Measurements from ENCODE around the gene NELL2.

Gene NELL2

DNA sequence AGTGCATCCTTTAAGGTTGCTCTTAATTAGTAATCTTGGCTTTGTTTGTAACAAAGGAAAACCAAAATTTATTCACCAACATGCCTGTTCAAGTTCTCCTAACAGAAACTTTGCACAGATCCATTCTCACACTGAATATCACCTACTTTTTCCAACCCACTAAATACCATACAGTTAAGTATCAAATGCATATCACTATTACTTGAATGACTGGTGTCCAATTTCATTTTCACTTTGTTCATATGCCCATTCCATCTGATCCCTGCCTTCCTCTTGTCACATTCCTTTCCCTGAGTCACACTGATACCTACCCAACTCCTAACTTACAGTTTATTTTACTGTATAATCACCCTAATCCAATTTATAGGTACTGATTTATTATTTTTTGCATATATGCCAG is 286.4 kb downstream of the NELL2 start:
- DNase-seq = no peak

DNA sequence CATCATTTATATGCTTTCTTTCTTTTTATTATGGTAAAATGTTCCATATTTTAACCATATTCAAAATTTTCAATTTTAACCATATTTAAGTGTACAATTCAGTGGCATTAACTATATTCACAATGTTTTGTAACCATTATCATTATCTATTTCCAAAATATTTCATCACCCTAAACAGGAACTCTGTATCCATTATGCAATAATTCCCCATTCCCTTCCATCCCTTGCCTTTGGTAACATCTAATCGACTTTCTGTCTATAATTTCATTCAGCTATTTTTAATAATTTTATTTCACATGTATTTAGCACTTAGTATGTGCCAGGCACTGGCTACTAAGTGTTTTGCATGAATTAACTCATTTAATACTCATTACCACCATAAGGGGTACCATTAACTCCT is 287.5 kb downstream of the NELL2 start:
- no peak for DNase-seq

DNA sequence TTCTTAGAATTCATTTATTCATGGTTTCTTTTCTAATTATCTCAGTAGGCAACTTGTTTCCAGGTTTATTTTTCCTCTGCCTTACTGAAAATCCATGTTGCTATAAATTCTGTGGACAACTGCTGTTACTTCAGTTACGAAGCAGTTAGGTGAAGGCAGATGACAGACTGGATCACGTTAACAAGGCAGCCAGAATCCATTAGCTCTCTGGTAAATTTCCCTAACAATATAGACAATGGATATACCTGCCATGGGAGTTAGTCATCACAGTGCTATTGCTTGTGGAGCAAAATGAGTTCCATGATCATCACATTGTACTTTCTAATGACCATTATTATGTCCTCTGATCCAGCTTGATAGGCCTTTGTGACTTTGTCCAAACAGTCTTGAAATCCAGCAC is 291.5 kb downstream of the NELL2 start:
- DNase-seq = no peak

DNA sequence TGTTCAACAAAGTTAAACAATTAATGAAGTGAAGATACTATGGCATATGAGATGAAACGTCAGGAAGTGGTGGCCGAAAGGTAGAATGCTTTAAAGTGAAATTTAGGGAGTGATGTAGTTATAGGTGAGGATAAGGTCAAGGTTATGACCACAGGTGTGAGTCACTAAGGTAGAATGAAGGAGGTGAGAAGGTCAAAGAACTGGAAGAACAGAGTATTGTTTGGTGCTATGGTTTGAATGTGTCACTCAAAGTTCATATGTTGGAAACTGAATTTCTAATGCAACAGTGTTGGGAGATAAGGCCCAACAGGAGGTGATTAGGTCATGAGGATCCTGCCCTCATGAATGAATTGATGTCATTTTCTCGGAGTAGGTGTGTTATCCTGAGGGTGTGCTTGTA is 293.6 kb downstream of the NELL2 start:
- DNase-seq = no peak

DNA sequence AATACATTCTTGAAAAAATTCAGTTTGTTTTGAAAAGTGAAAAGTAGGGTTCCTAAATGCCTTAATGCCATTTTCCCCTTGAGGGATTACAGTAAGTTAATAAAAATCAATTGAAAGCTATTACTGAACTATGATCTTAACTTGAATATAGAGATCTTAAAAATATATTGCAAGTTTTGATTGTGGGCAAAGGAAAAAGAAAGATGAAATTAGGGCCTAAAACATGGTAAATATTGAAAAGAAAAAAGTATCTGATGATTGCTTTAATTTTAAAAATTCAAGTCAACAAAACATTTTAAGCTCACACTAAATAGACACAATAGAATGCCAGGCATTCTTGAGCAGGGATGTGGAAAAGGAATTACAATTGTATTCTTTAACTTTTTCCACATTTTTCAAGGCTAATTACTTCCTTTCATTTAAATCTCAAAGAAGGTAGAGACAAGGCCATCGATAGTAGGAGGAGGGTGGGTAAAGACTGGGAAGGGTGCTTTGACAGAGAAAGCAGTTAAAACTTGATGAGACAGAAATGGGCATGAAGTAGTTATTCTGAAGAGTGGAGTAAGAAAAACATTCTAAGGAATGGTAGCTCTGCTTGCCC is 294.4 kb downstream of the NELL2 start:
- no peak for DNase-seq

DNA sequence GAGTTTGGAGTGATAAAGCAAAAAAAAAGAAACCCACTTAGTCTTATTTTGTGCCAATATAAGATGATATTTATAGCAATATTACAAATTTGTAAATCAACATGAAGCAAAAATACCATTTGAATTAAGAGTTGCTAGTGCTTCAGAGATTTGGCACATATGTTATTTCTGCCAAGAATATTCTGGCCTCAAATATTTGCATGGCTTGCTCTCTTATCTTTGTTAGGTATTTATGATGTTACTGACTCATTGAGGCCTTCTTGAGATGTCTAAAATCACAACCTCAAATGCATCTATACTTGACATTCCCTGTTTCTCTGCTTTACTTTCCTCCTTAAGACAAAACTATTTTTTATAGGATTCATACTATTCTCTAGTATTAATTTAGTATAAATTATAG is 301.5 kb downstream of the NELL2 start:
- DNase-seq = no peak

DNA sequence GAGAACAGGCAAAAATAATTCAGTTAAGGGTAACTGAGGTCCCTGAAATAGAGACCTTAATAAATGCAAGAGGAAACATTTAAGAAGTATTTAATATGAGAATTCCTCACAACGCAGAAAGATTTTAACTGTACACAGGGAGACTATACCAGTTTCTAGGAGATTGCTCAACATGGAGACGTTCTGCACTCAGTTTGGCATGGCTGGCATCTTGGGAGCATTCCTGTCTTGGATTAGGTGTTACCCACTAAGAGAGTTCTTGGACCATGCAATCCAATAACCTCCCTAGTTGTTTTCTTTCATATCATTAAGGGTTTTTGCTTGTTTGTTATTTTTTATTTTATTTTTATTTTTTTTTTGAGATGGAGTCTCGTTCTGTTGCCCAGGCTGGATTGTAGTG is 302.4 kb downstream of the NELL2 start:
- DNase-seq = no peak

DNA sequence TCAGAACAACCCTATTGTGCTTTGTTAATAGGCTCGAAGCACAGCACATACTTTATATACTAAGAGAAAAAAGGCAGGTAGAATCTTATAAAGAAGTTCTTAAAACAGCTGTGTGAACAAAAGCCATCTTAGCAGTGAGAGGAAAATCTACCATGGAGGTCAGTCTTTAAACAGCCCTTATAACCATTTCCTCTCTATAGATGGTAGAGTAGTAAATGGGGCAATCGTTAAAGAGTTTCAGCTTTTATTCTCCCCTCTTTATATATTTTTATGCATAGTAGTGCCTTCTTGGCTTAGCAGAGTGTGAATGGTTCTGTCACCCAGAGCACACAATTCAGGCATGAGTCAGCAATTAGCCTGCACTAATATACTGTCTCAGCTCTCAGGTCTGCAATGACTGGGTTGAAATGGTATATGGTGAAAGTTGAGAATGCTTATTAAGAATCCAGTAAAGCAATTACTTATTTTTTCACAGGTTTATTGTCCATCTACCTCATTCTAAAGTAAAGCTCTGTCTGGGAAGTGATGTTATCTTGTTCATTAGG is 305.0 kb downstream of the NELL2 start:
- no peak for DNase-seq

DNA sequence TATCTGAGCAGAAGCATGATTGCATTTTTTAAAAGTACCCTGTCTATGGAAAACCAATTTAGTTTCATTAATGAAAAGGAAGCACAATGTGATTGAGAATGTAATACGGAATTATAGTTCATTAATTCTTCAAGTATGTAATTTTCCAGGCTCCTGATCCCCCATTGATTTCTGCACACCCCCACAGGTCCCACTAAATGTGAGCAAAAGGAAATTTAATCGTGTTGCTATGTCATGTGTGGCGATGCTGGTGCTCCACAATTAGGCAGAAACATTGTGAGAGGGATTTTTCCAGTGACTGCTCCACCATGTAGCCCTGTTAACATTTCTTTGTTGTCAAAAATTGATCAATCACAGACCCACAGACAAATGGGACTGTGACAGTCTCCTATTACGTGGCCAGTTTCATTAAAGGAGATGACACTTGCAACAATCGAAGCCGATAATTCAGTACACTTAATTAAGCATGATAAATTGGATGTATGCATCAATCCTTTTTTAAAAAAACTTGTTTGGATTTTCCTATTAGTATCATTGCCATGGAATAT is 306.0 kb downstream of the NELL2 start:
- no peak for DNase-seq

DNA sequence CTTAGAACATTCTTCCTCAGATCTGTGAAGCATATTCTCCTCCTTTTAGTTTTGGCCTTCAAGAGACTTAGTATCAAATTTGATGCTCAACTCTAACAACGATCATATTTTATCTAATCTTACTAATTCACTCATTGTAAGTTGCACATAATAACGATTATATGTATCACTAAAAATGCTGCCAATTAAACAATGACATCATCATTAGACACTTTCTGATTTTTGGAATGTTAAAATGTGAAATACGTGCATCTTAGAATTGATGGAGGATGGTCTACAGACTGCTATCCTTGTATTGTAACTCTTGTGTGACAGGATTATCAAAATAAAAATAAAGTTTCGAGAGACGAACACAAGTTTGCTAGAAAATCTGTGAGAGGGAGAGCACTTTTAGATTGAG is 311.0 kb downstream of the NELL2 start:
- no peak for DNase-seq

DNA sequence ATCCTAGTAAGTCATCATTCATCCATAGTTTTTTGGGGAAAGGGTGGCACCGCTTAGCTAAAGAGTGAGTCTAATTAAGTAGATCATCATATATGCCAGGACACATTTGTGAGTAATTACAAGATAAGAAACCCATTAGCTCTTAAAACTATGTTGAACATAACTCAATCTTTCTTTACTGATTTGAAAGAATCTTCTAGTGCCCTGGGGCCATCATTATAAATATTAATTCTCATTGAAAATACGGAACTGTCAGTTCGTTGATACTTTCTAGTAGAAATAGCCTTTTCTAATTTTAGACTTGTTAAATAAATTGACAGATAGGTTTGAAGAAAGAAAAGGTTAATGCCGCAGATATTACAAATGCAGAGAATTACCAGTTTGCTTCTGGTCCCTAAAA is 312.6 kb downstream of the NELL2 start:
- DNase-seq = no peak

DNA sequence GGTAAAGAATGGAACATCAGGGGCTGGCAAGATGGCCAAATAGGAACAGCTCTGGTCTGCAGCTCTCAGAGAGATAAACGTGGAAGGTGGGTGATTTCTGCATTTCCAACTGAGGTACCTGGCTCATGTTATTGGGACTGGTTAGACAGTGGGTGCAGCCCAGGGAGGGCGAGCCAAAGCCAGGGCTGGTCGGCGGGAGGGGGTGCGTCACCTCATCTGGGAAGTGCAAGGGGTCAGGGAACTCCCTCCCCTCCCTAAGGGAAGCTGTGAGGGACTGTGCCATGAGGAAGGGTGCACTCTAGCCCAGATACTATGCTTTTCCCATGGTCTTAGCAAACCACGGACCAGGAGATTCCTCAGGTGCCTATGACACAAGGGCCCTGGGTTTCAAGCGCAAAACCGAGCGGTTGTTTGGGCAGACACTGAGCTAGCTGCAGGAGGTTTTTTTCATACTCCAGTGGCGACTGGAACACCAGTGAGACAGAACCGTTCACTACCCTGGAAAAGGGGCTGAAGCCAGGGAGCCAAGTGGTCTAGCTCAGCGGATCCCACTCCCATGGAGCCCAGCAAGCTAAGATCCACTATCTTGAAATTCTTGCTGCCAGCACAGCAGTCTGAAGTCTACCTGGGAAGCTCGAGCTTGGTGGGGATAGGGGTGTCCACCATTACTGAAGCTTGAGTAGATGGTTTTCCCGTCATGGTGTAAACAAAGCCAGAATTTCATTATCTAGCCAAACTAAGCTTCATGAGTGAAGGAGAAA is 317.6 kb downstream of the NELL2 start:
- DNase-seq = no peak

DNA sequence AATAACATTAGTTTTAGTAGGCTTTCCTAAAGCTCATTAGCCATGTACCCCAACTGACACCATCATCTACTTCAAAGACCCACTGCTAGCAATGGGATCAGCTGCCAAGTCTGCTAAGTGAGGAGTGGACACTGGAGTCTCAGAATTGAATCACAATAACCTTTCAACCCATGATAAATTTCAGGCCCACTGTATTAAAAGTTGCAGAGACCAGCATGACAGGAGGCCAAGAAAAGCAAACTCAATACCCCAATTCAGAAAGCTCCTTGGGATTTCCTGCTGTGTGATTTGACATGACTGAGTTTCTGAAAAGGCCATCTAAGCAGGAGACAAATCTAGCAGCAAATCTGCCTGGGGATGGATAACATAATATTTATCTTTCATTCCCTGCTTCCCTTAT is 320.7 kb downstream of the NELL2 start:
- DNase-seq = no peak

DNA sequence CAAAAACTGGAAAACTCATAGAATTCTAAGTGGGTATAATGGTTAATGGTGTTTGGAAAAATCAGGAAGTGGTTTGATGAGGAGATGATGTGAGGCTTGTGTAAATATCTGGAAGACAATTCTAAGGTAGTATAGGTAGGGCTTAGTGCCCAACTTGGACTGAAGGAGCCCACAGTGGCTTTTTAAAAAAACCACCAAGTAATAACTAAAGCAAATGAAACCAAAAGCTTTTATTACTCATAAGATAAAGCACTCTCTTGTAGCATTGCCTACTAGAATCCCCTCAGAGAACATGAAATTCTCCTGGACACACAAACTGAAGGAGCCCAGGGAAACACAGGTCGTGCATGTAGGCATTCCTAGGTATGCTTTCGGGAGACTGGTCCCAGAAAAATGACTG is 324.5 kb downstream of the NELL2 start:
- no peak for DNase-seq

DNA sequence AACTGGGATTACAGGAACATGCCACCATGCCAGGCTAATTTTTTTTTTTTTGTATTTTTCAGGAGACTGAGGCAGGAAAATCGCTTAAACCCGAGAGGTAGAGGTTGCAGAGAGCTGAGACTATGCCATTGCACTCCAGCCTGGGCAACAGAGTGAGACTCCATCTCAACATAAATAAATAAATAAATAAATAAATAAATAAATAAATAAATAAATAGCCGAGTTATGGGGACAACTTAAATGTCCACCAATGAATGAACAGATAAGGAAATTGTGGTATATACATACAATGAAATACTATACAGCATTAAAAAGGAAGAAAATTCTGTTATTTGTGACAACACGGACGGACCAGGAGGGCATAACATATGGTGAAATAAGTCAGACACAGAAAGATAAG is 325.7 kb downstream of the NELL2 start:
- DNase-seq = no peak

DNA sequence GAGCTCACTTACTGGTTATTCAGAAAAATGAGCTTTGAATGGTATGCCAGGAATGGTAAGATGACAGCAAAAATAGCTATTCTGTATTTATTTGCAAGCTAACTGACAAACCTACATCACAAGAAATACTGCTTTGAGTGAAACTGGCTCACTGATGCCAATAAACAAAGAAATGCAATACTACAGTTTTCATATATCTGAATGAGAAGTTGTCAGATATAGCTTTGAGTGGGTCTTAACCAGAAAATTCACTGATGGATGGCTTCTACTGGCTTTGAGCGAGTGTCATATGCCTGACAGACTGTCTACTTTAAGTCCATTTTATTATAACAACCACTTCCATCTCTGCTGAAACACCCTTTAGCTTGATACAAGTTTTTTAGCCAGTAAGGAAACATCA is 330.1 kb downstream of the NELL2 start:
- DNase-seq = no peak

DNA sequence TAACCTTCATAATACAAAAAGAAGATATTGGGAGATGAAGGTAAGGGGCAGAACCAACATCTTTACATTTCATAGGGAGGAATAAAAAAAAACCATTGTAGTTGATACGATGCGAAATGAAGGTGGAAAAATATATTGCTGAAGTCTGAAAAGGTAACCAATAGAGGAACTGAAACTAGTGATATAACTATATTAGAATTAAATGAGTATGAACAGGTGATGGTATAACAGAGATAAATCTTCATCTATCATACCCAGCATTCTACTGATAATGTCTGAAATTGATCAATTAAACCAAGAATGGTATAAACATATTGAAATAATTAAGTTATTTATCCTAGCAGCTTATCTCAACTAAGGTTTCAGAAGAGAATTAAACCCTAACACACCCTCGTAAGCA is 332.1 kb downstream of the NELL2 start:
- DNase-seq = no peak

DNA sequence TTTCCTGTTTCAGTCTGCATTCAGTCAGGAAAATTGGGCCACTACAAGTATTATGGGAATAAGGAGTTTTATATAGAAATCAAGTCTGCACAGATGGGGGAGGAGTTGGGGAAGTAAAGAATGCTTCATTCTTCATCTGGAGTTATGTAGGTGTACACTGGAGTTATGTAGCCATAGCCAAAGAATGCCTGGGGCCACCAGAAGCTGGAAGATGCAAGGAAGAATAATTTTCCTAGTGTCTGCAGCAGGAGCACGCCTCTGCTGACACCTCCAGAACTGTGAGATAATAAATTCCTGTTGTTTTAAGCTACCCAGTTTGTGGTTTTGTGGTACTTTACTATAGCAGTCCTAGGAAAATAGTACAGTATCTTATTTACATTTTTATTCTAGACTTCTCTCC is 333.4 kb downstream of the NELL2 start:
- DNase-seq = no peak

DNA sequence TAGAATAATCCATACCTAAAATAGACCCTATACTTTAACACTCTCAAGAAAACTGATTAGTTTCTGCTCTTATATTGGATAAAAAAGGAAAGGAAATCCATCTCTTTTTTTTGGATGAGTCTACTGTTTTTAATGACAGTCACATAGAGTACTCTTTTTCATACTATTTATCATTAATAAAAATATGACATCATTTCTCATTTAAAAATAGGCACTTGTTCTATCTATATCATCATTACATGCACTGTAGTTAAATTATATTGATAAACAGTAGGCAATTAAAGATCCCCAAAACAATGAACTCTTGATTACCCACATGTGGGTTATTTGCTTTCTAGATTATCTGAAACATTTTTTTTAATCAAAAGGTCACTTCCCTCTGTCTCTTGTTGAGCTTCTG is 338.8 kb downstream of the NELL2 start:
- DNase-seq = no peak

DNA sequence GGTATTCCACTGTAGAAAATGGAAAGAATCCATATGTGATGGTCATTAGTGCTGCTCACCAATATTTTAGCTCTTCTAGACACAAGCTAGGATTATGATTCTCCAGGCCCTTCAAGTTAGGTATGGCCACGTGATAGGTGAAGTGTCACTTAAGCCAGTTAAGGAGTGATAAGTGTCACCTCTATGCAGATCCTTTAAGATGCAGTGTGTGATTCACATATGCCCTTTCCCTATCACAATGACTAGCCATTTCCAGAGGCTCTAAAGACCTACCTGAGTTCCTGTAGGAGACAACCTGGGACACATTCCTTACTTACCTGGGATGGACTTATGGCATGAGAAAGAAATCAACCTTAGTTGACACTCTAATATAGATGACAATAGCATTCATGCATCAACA is 343.2 kb downstream of the NELL2 start:
- DNase-seq = no peak

DNA sequence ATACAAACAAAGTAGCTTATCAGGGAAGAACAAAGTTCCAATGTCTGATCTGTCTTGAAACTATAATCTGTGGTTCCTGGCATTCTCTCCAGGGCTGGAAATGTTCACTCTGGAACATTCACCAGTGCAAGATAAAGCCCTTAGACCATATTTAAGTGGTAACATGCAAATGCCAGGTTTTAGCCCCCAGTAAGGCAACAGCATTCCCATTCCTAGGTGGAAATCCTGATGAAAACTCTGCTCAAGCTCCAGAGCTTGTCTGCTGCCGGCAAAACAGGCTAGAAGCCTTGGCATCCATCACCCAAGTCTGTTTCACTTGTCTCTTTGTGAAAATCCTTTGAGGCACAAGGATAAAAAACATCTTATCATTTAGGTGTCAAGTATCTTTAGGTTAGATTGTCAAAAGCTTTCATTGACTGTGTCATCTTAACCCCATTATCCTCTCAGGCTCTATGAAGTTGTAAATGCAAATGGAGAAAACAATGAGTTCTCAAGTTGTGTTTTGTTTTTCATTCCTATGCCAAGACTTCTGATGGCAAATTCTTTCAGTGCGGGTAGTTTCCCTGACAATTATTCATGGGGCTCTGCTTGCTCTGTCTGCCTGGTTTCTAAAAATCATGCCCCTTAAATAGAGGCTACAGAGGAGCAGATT is 344.7 kb downstream of the NELL2 start:
- DNase-seq = no peak

DNA sequence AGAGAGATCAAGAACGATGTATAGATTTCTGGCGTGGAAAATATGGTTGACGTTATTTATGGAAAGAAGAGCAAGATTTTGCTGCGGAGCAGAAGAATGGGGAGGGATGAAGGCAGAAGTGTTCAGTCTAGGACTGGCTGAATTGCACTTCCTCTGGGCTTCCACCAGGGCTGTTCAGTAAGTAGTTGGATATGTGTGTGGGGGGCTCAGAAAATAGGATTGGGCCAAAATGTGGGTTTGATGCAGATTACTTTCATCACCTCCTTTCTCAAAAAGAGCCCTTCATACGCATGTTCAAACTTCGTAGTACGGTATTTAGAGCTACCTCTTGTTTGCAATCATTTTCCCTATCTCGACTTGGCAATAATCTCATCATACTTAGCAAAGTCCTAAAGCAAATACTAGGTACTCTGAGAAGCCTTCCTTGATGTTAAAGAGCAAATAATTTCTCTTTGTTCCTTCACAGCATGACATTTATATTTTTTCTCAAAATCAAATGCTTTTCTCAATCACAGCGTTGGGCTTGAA is 349.4 kb downstream of the NELL2 start:
- no peak for DNase-seq

DNA sequence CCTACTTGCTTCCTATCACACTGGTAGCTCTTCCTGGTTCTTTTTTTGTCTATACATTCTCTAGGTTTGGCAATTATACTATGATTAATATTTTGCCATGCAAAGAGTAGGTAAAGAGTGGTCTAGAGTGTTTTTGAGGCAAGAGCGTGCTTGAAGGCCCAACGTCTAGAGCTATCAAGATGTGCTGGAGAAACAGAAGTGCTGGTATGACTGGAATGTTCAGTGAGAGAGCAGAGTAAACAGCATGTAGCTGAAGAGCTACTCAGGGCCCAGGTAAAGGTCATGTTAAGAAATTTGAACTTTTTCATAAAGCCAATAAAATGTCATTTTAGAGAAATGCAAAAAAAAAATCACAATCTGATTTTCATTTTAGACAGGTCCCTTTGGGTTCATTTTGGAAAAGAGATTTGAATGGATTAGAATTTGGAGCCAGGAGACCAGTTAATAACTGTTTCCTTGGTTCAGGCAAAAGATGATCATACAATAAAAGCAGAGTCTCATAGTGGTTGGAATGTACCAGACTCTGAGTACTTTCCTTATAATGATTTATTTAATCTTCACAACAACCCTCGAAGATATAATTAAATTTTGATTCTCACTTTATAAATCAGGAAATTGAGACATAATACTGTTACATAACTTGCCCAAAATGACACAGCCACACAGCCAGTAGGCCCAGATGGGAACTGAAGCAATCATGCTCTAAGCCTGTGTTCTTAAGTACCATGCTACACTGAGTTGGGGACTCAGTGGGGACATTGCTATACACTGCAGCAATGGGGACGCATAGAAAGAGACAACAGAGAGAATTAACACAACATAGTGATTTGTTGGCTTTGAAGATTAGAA is 350.1 kb downstream of the NELL2 start:
- no peak for DNase-seq
